GM23338 (cell line): Measurements from ENCODE around the gene KIAA1549. TPM values are rescaled to one million over a fixed set of nuclear protein-coding genes. Genes with fewer than 3 reads are reported as not detected.

Experiments used
- ATAC-seq: fragments of 200-7000 bp; cut with Tn5 transposase; 3 replicates; pipeline ENCODE4 v1.9.1; 2020
- DNase-seq: peaks from one replicate; pipeline ENCODE4 v3.0.0-alpha.2; 2015; ENCODE audit warnings: low spot score
- H2AFZ ChIP-seq: fragments of 200-600 bp; sonication (generic); 2 replicates; pipeline ENCODE4 v1.8.0; 2016; ENCODE audit warnings: antibody characterized with exemption, mild to moderate bottlenecking, moderate library complexity
- H3F3A ChIP-seq: fragments of 200-600 bp; sonication (generic); replicated peaks from 2 replicates; pipeline ENCODE4 v1.8.0; 2017; ENCODE audit warnings: antibody characterized with exemption, mixed run types, low read depth
- H3K27ac ChIP-seq: fragments of 200-600 bp; sonication (generic); 2 replicates; pipeline ENCODE4 v1.6.1; 2016; ENCODE audit warnings: low read depth
- H3K27me3 ChIP-seq: fragments of 200-600 bp; sonication (generic); 2 replicates; pipeline ENCODE4 v1.8.0; 2016; ENCODE audit warnings: mild to moderate bottlenecking, mixed run types, moderate library complexity; ENCODE audit not compliant: insufficient read depth
- H3K36me3 ChIP-seq: fragments of 200-600 bp; sonication (generic); 2 replicates; pipeline ENCODE4 v1.8.0; 2016; ENCODE audit warnings: mild to moderate bottlenecking; ENCODE audit not compliant: insufficient read depth
- H3K4me1 ChIP-seq: fragments of 200-600 bp; sonication (generic); 2 replicates; pipeline ENCODE4 v1.8.0; 2016; ENCODE audit warnings: mild to moderate bottlenecking, moderate library complexity; ENCODE audit not compliant: insufficient read depth
- H3K4me2 ChIP-seq: fragments of 200-600 bp; sonication (generic); 2 replicates; pipeline ENCODE4 v1.7.1; 2017; ENCODE audit warnings: mixed run types
- H3K4me3 ChIP-seq: fragments of 200-600 bp; sonication (generic); 2 replicates; pipeline ENCODE4 v1.6.1; 2016; ENCODE audit warnings: mixed run types
- H3K79me2 ChIP-seq: fragments of 200-600 bp; sonication (generic); replicated peaks from 2 replicates; pipeline ENCODE4 v1.8.0; 2017; ENCODE audit warnings: mild to moderate bottlenecking; ENCODE audit not compliant: insufficient read depth
- H3K9me2 ChIP-seq: fragments of 200-600 bp; sonication (generic); 2 replicates; pipeline ENCODE4 v1.8.0; 2017; ENCODE audit not compliant: insufficient read depth
- H4K20me1 ChIP-seq: fragments of 200-600 bp; sonication (generic); replicated peaks from 2 replicates; pipeline ENCODE4 v1.8.0; 2017; ENCODE audit warnings: mild to moderate bottlenecking; ENCODE audit not compliant: insufficient read depth
- H3K27ac Mint-ChIP-seq: 2 replicates; pipeline ENCODE4 v1.8.0; 2020; ENCODE audit warnings: inconsistent platforms, mild to moderate bottlenecking, moderate library complexity, mixed read lengths
- H3K27me3 Mint-ChIP-seq: 3 replicates; pipeline ENCODE4 v1.8.0; 2022; ENCODE audit warnings: low read depth, mild to moderate bottlenecking, moderate library complexity, mixed read lengths, inconsistent platforms; ENCODE audit not compliant: insufficient read depth, poor library complexity
- H3K36me3 Mint-ChIP-seq: 3 replicates; pipeline ENCODE4 v1.8.0; 2021; ENCODE audit warnings: low read depth, mild to moderate bottlenecking, inconsistent platforms, moderate library complexity, mixed read lengths
- H3K4me1 Mint-ChIP-seq: 3 replicates; pipeline ENCODE4 v1.8.0; 2020; ENCODE audit warnings: mild to moderate bottlenecking, inconsistent platforms, mixed read lengths
- H3K4me3 Mint-ChIP-seq: 3 replicates; pipeline ENCODE4 v1.8.0; 2021; ENCODE audit warnings: moderate library complexity, mild to moderate bottlenecking, inconsistent platforms, mixed read lengths
- H3K9me3 Mint-ChIP-seq: 3 replicates; pipeline ENCODE4 v1.8.0; 2020; ENCODE audit warnings: moderate library complexity, mild to moderate bottlenecking, inconsistent platforms, mixed read lengths
- CREB1 ChIP-seq: fragments of 250-450 bp; sonication (Bioruptor Pico); IDR thresholded peaks from 2 replicates; pipeline ENCODE4 v1.5.0; 2020; ENCODE audit warnings: low read depth, mild to moderate bottlenecking, moderate library complexity
- CTCF ChIP-seq, 2 experiments: fragments of 200-600 bp in 1 of 2; sonication (generic) in 1 of 2; conservative IDR thresholded peaks; 2 replicates each; pipeline versions ENCODE4 v1.5.1 to v1.6.1; 2016 to 2017; ENCODE audit warnings: antibody characterized with exemption in 2 of 2, low read depth in 2 of 2, mild to moderate bottlenecking in 2 of 2, moderate library complexity in 1 of 2
- ETS1 ChIP-seq: IDR thresholded peaks from 2 replicates; pipeline ENCODE4 v1.6.1; 2016; ENCODE audit warnings: antibody characterized with exemption
- EZH2 ChIP-seq: fragments of 200-600 bp; sonication (generic); IDR thresholded peaks from one replicate; pipeline ENCODE4 v1.8.0; 2017; ENCODE audit warnings: antibody characterized with exemption, mild to moderate bottlenecking, low read depth; ENCODE audit not compliant: unreplicated experiment
- EZH2phosphoT487 ChIP-seq: fragments of 200-600 bp; sonication (generic); IDR thresholded peaks from one replicate; pipeline ENCODE4 v1.8.1; 2018; ENCODE audit warnings: antibody characterized with exemption; ENCODE audit not compliant: unreplicated experiment
- JUNB ChIP-seq: IDR thresholded peaks from one replicate; pipeline ENCODE4 v1.6.1; 2016; ENCODE audit warnings: antibody characterized with exemption; ENCODE audit not compliant: unreplicated experiment
- NANOG ChIP-seq: IDR thresholded peaks from 2 replicates; pipeline ENCODE4 v1.6.1; 2016; ENCODE audit warnings: antibody characterized with exemption, borderline replicate concordance
- POLR2AphosphoS5 ChIP-seq: IDR thresholded peaks from 2 replicates; pipeline ENCODE4 v1.6.1; 2016; ENCODE audit warnings: antibody characterized with exemption, low read depth
- REST ChIP-seq: IDR thresholded peaks from one replicate; pipeline ENCODE4 v1.6.1; 2018; ENCODE audit warnings: antibody characterized with exemption; ENCODE audit not compliant: unreplicated experiment
- STAT1 ChIP-seq: IDR thresholded peaks from one replicate; pipeline ENCODE4 v1.6.1; 2016; ENCODE audit warnings: antibody characterized with exemption; ENCODE audit not compliant: unreplicated experiment
- ZNF114 ChIP-seq: fragments of 250-450 bp; sonication (Bioruptor Pico); IDR thresholded peaks from 2 replicates; pipeline ENCODE4 v1.5.0; 2020; ENCODE audit warnings: mild to moderate bottlenecking, moderate library complexity
- ZNF331 ChIP-seq: fragments of 250-450 bp; sonication (Bioruptor Pico); IDR thresholded peaks from 2 replicates; pipeline ENCODE4 v1.5.0; 2020; ENCODE audit warnings: low read depth, mild to moderate bottlenecking, moderate library complexity
- ZNF462 ChIP-seq: fragments of 250-450 bp; sonication (Bioruptor Pico); IDR thresholded peaks from 2 replicates; pipeline ENCODE4 v1.5.0; 2020; ENCODE audit warnings: mild to moderate bottlenecking, moderate library complexity
- polyA plus RNA-seq: library from polyadenylated mRNA; unstranded; fragments of >200 nt; fragmentation: Nextera tagmentation; extraction: Ambion mirVana; gene quantifications from 2 replicates; pipeline ENCODE4 v1.2.1, GENCODE V29; 2016
- total RNA-seq: library from RNA; depleted of rRNA; stranded (reverse); fragments of >200 nt; shearing (Covaris generic); gene quantifications from 2 replicates; pipeline ENCODE4 v1.2.3, GENCODE V29; 2014

The KIAA1549 gene
- total and polyA plus RNA-seq, 2 experiments from 2014 or later = 3.6 to 13.5 TPM

GRCh38 chr7:138796038-138796615 is 185.1 kb downstream of the KIAA1549 start:
- Histone ChIP-seq H3K4me3 (no peak overlapping the region), H2AFZ (peak overlapping the region; percentile 69; the same call in 1 of the 2 replicates), H3K27ac (no peak overlapping the region), H3K79me2 (no peaks in the 10 kb centered on the region), H3K4me1 (peaks cover 21% of the 10 kb centered on the region), H3K9me2 (peaks cover 4% of the 10 kb centered on the region; the same call in 1 of the 2 replicates), H4K20me1 (no peaks in the 10 kb centered on the region), H3F3A (0 out of 2 replicates have a peak, but pooled peaks cover 4% of the 10 kb centered on the region), H3K36me3 (no peaks in the 10 kb centered on the region), H3K27me3 (no peaks in the 10 kb centered on the region), H3K4me2 (no peak overlapping the region)
- H3K4me3 Mint-ChIP-seq = no peak overlapping the region
- TF ChIP-seq CREB1 (CRISPR knock-in tag) = no peak
- no peak for TF ChIP-seq POLR2AphosphoS5
- TF ChIP-seq EZH2phosphoT487 = no peak
- no peak for TF ChIP-seq STAT1
- no peak for TF ChIP-seq NANOG
- no peak for TF ChIP-seq ETS1
- no peak for TF ChIP-seq ZNF331 (CRISPR knock-in tag)
- TF ChIP-seq ZNF462 (CRISPR knock-in tag) = no peak
- TF ChIP-seq CTCF (conservative IDR thresholded peaks at IDR 0.05; ENCODE audit: low read depth in 2 of 2) = no peak
- TF ChIP-seq REST = no peak
- TF ChIP-seq ZNF114 = no peak
- no peak for TF ChIP-seq JUNB
- no peak for TF ChIP-seq EZH2
- ATAC-seq (no peak), DNase-seq (no peak)
- no peak overlapping the region for H3K27ac Mint-ChIP-seq
- H3K36me3 Mint-ChIP-seq = no peaks in the 10 kb centered on the region
- H3K27me3 Mint-ChIP-seq = peaks cover 8% of the 10 kb centered on the region
- H3K9me3 Mint-ChIP-seq = no peaks in the 10 kb centered on the region
- peaks cover 33% of the 10 kb centered on the region for H3K4me1 Mint-ChIP-seq
